Suppressor macrophage treated with lipopolysaccharide for 4 hours (primary cell): ENCODE measurements around the gene GGA1.

Experiments
- DNase-seq: peaks from one replicate; pipeline ENCODE4 v3.0.0-alpha.2; 2020

Gene GGA1

GRCh38 chr22:37676736-37677492 lies 68.3 kb downstream of the GGA1 start:
- DNase-seq = peak; percentile 89

- DNase-seq = no peak
Observed at GRCh38 chr22:37677493-37677974, 68.9 kb downstream of the GGA1 start.

GRCh38 chr22:37678372-37678771 lies 69.7 kb downstream of the GGA1 start:
- no peak for DNase-seq

- DNase-seq = no peak
Observed at GRCh38 chr22:37679670-37680069, 71.0 kb downstream of the GGA1 start.

GRCh38 chr22:37680191-37680851 lies 71.7 kb downstream of the GGA1 start:
- DNase-seq = no peak

GRCh38 chr22:37681001-37681424 lies 72.4 kb downstream of the GGA1 start:
- DNase-seq = no peak

- DNase-seq = peak; percentile 78
Observed at GRCh38 chr22:37681556-37682049, 73.0 kb downstream of the GGA1 start.
